HUES64 (cell line): ENCODE data around the gene ZFYVE28.

Experiments
- H3K27ac ChIP-seq: 2 replicates; pipeline ENCODE4 v1.7.0; 2013; ENCODE audit warnings: low read depth, low read length, inconsistent platforms
- H3K27me3 ChIP-seq: 2 replicates; pipeline ENCODE4 v1.6.1; 2013; ENCODE audit warnings: mild to moderate bottlenecking, low read length; ENCODE audit not compliant: insufficient read depth
- H3K36me3 ChIP-seq: 2 replicates; pipeline ENCODE4 v1.6.1; 2013; ENCODE audit warnings: mild to moderate bottlenecking, low read length; ENCODE audit not compliant: insufficient read depth
- H3K4me1 ChIP-seq: 2 replicates; pipeline ENCODE4 v1.6.1; 2013; ENCODE audit warnings: mild to moderate bottlenecking, low read length, moderate library complexity; ENCODE audit not compliant: insufficient read depth
- H3K4me3 ChIP-seq: 2 replicates; pipeline ENCODE4 v1.5.1; 2013; ENCODE audit warnings: mild to moderate bottlenecking, low read length, moderate library complexity
- H3K9ac ChIP-seq: 2 replicates; pipeline ENCODE4 v1.6.1; 2013; ENCODE audit warnings: mild to moderate bottlenecking, low read depth, low read length
- H3K9me3 ChIP-seq: 2 replicates; pipeline ENCODE4 v1.6.1; 2013; ENCODE audit warnings: low read depth, low read length; ENCODE audit not compliant: insufficient read depth
- WGBS: fragments of 150-250, 120-280 bp; methylation state at CpG from one replicate; pipeline ENCODE4 v1.1.7; 2013; ENCODE audit warnings: missing lambda C conversion rate; 5-methylcytosine and 5-hydroxymethylcytosine counted together

Gene ZFYVE28

GRCh38 chr4:2445130-2445529, 26.7 kb upstream of the ZFYVE28 start:
- no peak overlapping the region for H3K27ac ChIP-seq

GRCh38 chr4:2443956-2444740, 25.7 kb upstream of the ZFYVE28 start:
- Histone ChIP-seq H3K9ac (no peak overlapping the region), H3K4me3 (no peak overlapping the region), H3K27ac (no peak overlapping the region), H3K9me3 (no peaks in the 10 kb centered on the region), H3K27me3 (no peaks in the 10 kb centered on the region), H3K4me1 (no peaks in the 10 kb centered on the region), H3K36me3 (no peaks in the 10 kb centered on the region)
- WGBS, result 90% methylated on average over 7 of the region's 7 CpGs

More at GRCh38 chr4:2445130-2445529, 26.7 kb upstream of the ZFYVE28 start:
- WGBS, result 92% methylated on average over 8 of the region's 9 CpGs
- H3K9me3 ChIP-seq, result no peaks in the 10 kb centered on the region
- no peaks in the 10 kb centered on the region for H3K27me3 ChIP-seq
- H3K9ac ChIP-seq, result no peak overlapping the region
- no peak overlapping the region for H3K4me3 ChIP-seq
- H3K36me3 ChIP-seq, result no peaks in the 10 kb centered on the region
- H3K4me1 ChIP-seq, result no peaks in the 10 kb centered on the region

- Histone ChIP-seq H3K4me1 (no peaks in the 10 kb centered on the region), H3K27ac (no peak overlapping the region), H3K9ac (no peak overlapping the region), H3K27me3 (no peaks in the 10 kb centered on the region), H3K9me3 (no peaks in the 10 kb centered on the region), H3K4me3 (no peak overlapping the region), H3K36me3 (no peaks in the 10 kb centered on the region)
- 92% methylated on average over 19 of the region's 20 CpGs for WGBS
Observed at GRCh38 chr4:2443061-2443730, 24.8 kb upstream of the ZFYVE28 start.

GRCh38 chr4:2442175-2442993, 23.9 kb upstream of the ZFYVE28 start:
- no peak overlapping the region for H3K4me3 ChIP-seq
- H3K27ac ChIP-seq, result no peak overlapping the region
- H3K36me3 ChIP-seq, result no peaks in the 10 kb centered on the region
- no peaks in the 10 kb centered on the region for H3K27me3 ChIP-seq
- H3K4me1 ChIP-seq, result no peaks in the 10 kb centered on the region
- H3K9me3 ChIP-seq, result no peaks in the 10 kb centered on the region
- WGBS, result 88% methylated on average over 20 of the region's 20 CpGs
- no peak overlapping the region for H3K9ac ChIP-seq

- 70% methylated on average over 14 of the region's 14 CpGs for WGBS
- no peaks in the 10 kb centered on the region for H3K27me3 ChIP-seq
- no peak overlapping the region for H3K4me3 ChIP-seq
- no peaks in the 10 kb centered on the region for H3K9me3 ChIP-seq
- no peaks in the 10 kb centered on the region for H3K4me1 ChIP-seq
- H3K27ac ChIP-seq, result no peak overlapping the region
- no peaks in the 10 kb centered on the region for H3K36me3 ChIP-seq
- no peak overlapping the region for H3K9ac ChIP-seq
Observed at GRCh38 chr4:2441393-2442174, 23.1 kb upstream of the ZFYVE28 start.

GRCh38 chr4:2438822-2439718, 20.6 kb upstream of the ZFYVE28 start:
- 89% methylated on average over 16 of the region's 16 CpGs for WGBS
- Histone ChIP-seq H3K27ac (no peak overlapping the region), H3K4me3 (no peak overlapping the region), H3K4me1 (no peaks in the 10 kb centered on the region), H3K27me3 (no peaks in the 10 kb centered on the region), H3K9ac (no peak overlapping the region), H3K9me3 (no peaks in the 10 kb centered on the region), H3K36me3 (no peaks in the 10 kb centered on the region)

GRCh38 chr4:2437475-2438215, 19.2 kb upstream of the ZFYVE28 start:
- Histone ChIP-seq H3K9me3 (no peaks in the 10 kb centered on the region), H3K4me1 (no peaks in the 10 kb centered on the region), H3K9ac (no peak overlapping the region), H3K4me3 (no peak overlapping the region), H3K36me3 (no peaks in the 10 kb centered on the region), H3K27me3 (no peaks in the 10 kb centered on the region), H3K27ac (no peak overlapping the region)
- 90% methylated on average over 25 of the region's 25 CpGs for WGBS

GRCh38 chr4:2436761-2437474, 18.5 kb upstream of the ZFYVE28 start:
- WGBS, result 88% methylated on average over 30 of the region's 30 CpGs
- no peaks in the 10 kb centered on the region for H3K4me1 ChIP-seq
- H3K27ac ChIP-seq, result no peak overlapping the region
- no peak overlapping the region for H3K4me3 ChIP-seq
- H3K9me3 ChIP-seq, result no peaks in the 10 kb centered on the region
- no peaks in the 10 kb centered on the region for H3K36me3 ChIP-seq
- H3K9ac ChIP-seq, result no peak overlapping the region
- H3K27me3 ChIP-seq, result no peaks in the 10 kb centered on the region

- no peaks in the 10 kb centered on the region for H3K36me3 ChIP-seq
- H3K4me3 ChIP-seq, result no peak overlapping the region
- H3K27ac ChIP-seq, result no peak overlapping the region
- no peaks in the 10 kb centered on the region for H3K4me1 ChIP-seq
- no peak overlapping the region for H3K9ac ChIP-seq
- WGBS, result 83% methylated on average over 10 of the region's 10 CpGs
- no peaks in the 10 kb centered on the region for H3K9me3 ChIP-seq
- H3K27me3 ChIP-seq, result no peaks in the 10 kb centered on the region
Observed at GRCh38 chr4:2436301-2436700, 17.9 kb upstream of the ZFYVE28 start.
